ENCODE results near the gene RHBDL1.

The RHBDL1 gene

DNA sequence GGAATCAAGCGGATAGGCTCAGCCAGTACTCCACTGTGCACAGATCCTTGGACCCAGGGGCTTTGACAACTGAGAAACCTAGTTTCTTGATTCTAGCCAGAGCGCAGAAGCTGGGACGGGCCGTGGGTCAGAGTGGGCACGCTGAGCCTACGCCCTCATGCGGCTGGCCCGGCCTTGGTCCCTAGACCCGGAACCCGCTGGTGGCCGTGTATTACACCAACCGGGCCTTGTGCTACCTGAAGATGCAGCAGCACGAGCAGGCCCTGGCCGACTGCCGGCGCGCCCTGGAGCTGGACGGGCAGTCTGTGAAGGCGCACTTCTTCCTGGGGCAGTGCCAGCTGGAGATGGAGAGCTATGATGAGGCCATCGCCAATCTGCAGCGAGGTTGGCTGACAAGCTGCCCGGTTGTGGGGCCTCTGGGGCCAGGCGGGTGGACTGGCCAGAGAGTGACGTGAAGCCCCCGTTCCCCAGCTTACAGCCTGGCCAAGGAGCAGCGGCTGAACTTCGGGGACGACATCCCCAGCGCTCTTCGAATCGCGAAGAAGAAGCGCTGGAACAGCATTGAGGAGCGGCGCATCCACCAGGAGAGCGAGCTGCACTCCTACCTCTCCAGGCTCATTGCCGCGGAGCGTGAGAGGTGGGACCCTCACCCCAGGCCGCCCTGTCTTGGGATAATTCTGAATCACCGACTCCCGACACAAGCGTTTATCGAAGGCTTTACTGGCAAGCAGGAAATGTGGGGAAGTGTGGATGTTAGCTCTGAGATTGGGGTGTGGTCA is 5.7 kb downstream of the RHBDL1 start:
- Histone ChIP-seq H3K9me3 (ENCODE audit: control insufficient read depth, insufficient read depth, low read length) (no peaks in the 10 kb centered on the region), H3K4me1 (ENCODE audit: control insufficient read depth, insufficient read depth, low read length) (peaks cover 3% of the 10 kb centered on the region), H3K4me3 (ENCODE audit: low read depth, low read length) (peak overlapping the region; percentile 69), H3K9ac (ENCODE audit: low read depth, low read length) (peak overlapping the region; percentile 83), H3K36me3 (ENCODE audit: control insufficient read depth, insufficient read depth, low read length) (peaks cover 32% of the 10 kb centered on the region), H3K27me3 (ENCODE audit: control insufficient read depth, insufficient read depth, low read length) (no peaks in the 10 kb centered on the region)

DNA sequence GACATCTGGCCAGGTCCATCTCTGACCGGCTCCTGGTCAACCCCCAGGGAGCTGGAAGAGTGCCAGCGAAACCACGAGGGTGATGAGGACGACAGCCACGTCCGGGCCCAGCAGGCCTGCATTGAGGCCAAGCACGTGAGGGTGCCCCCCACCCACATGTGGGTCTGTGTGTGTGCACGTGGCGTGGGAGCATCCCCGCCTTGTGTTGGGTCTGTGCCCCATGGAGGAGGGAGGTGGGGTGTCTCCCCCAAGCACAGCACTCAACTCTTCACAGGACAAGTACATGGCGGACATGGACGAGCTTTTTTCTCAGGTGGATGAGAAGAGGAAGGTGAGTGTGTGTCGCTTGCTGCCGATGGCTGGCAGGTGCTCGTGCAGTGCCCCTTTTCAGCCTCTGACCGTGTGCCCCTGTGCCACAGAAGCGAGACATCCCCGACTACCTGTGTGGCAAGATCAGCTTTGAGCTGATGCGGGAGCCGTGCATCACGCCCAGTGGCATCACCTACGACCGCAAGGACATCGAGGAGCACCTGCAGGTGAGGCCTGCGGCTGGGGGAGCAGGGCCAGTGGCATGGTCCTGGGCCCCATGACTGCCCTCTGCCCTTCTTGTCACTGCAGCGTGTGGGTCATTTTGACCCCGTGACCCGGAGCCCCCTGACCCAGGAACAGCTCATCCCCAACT is 6.4 kb downstream of the RHBDL1 start:
- Histone ChIP-seq H3K4me1 (ENCODE audit: control insufficient read depth, insufficient read depth, low read length) (peaks cover 3% of the 10 kb centered on the region), H3K9me3 (ENCODE audit: control insufficient read depth, insufficient read depth, low read length) (no peaks in the 10 kb centered on the region), H3K36me3 (ENCODE audit: control insufficient read depth, insufficient read depth, low read length) (peaks cover 39% of the 10 kb centered on the region), H3K27me3 (ENCODE audit: control insufficient read depth, insufficient read depth, low read length) (no peaks in the 10 kb centered on the region), H3K9ac (ENCODE audit: low read depth, low read length) (no peak overlapping the region), H3K4me3 (ENCODE audit: low read depth, low read length) (peak overlapping the region; percentile 69)

GRCh38 chr16:682493-683395 is 7.3 kb downstream of the RHBDL1 start:
- Histone ChIP-seq H3K27me3 (ENCODE audit: control insufficient read depth, insufficient read depth, low read length) (no peaks in the 10 kb centered on the region), H3K4me3 (ENCODE audit: low read depth, low read length) (peak overlapping the region; percentile 75), H3K9ac (ENCODE audit: low read depth, low read length) (no peak overlapping the region), H3K9me3 (ENCODE audit: control insufficient read depth, insufficient read depth, low read length) (no peaks in the 10 kb centered on the region), H3K36me3 (ENCODE audit: control insufficient read depth, insufficient read depth, low read length) (peaks cover 39% of the 10 kb centered on the region), H3K4me1 (ENCODE audit: control insufficient read depth, insufficient read depth, low read length) (peaks cover 3% of the 10 kb centered on the region)

- Histone ChIP-seq H3K36me3 (ENCODE audit: control insufficient read depth, insufficient read depth, low read length) (peaks cover 39% of the 10 kb centered on the region), H3K9me3 (ENCODE audit: control insufficient read depth, insufficient read depth, low read length) (no peaks in the 10 kb centered on the region)
These were observed 8.1 kb downstream of the RHBDL1 start for GRCh38 chr16:683396-684070.

GRCh38 chr16:684071-684794 is 8.8 kb downstream of the RHBDL1 start, which contains the start of gene JMJD8:
TSS of gene JMJD8 (minus strand) at chr16:684334. CDS start at chr16:684319, 15 bp downstream.
- Histone ChIP-seq H3K4me1 (ENCODE audit: control insufficient read depth, insufficient read depth, low read length) (peaks cover 3% of the 10 kb centered on the region), H3K36me3 (ENCODE audit: control insufficient read depth, insufficient read depth, low read length) (peaks cover 39% of the 10 kb centered on the region), H3K9ac (ENCODE audit: low read depth, low read length) (peak within 1 kb of the TSS; percentile 70), H3K4me3 (ENCODE audit: low read depth, low read length) (peak within 1 kb of the TSS; percentile 75), H3K9me3 (ENCODE audit: control insufficient read depth, insufficient read depth, low read length) (no peaks in the 10 kb centered on the region), H3K27me3 (ENCODE audit: control insufficient read depth, insufficient read depth, low read length) (no peaks in the 10 kb centered on the region)

More at GRCh38 chr16:683396-684070, 8.1 kb downstream of the RHBDL1 start:
- peak overlapping the region; percentile 70 for H3K9ac ChIP-seq (ENCODE audit: low read depth, low read length)
- peaks cover 3% of the 10 kb centered on the region for H3K4me1 ChIP-seq (ENCODE audit: control insufficient read depth, insufficient read depth, low read length)
- peak overlapping the region; percentile 75 for H3K4me3 ChIP-seq (ENCODE audit: low read depth, low read length)
- H3K27me3 ChIP-seq (ENCODE audit: control insufficient read depth, insufficient read depth, low read length), result no peaks in the 10 kb centered on the region

DNA sequence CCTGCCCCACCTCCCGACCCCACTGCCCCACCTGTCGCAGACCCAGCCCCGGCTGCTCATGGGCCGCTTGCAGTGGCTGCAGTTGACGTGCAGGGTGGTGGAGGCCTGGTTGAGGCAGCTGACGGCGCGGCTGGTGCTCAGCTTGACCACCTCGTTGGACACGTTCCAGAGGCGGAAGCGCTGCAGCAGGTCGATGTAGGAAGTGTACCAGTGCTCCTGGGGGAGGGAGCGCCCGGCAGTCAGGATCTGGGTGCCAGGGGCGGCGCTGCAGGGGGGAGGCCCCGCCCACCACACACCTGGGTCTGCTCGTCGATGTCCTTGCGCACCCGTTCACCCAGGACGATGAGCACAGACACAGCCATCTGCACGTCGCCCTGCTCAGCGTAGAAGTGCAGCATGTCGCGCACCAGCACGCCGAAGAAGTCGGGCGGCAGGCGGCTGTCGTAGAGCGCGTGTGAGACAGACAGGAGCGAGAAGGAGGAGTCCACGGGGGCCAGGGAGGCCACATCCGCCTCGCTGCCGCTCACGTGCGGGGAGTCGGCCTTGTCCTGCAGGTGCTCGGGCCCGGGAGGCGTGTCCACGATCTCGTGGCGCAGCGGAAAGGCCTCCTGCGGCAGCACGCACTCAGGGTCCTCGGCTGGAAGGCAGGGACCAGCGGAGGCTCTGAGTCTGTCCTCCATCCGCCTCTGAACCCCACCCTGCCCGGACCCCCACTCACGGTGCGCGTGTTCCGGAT is 9.7 kb downstream of the RHBDL1 start:
- Histone ChIP-seq H3K4me3 (ENCODE audit: low read depth, low read length) (no peak overlapping the region), H3K36me3 (ENCODE audit: control insufficient read depth, insufficient read depth, low read length) (peaks cover 39% of the 10 kb centered on the region), H3K9me3 (ENCODE audit: control insufficient read depth, insufficient read depth, low read length) (no peaks in the 10 kb centered on the region), H3K27me3 (ENCODE audit: control insufficient read depth, insufficient read depth, low read length) (no peaks in the 10 kb centered on the region), H3K9ac (ENCODE audit: low read depth, low read length) (no peak overlapping the region), H3K4me1 (ENCODE audit: control insufficient read depth, insufficient read depth, low read length) (peaks cover 3% of the 10 kb centered on the region)

GRCh38 chr16:685967-686366 is 10.5 kb downstream of the RHBDL1 start:
- peaks cover 3% of the 10 kb centered on the region for H3K4me1 ChIP-seq (ENCODE audit: control insufficient read depth, insufficient read depth, low read length)
- H3K36me3 ChIP-seq (ENCODE audit: control insufficient read depth, insufficient read depth, low read length), result peaks cover 39% of the 10 kb centered on the region
- no peak overlapping the region for H3K4me3 ChIP-seq (ENCODE audit: low read depth, low read length)

GRCh38 chr16:686459-687260 is 11.2 kb downstream of the RHBDL1 start:
- Histone ChIP-seq H3K4me1 (ENCODE audit: control insufficient read depth, insufficient read depth, low read length) (peaks cover 3% of the 10 kb centered on the region), H3K36me3 (ENCODE audit: control insufficient read depth, insufficient read depth, low read length) (peaks cover 36% of the 10 kb centered on the region), H3K4me3 (ENCODE audit: low read depth, low read length) (no peak overlapping the region), H3K27me3 (ENCODE audit: control insufficient read depth, insufficient read depth, low read length) (peaks cover 4% of the 10 kb centered on the region), H3K9me3 (ENCODE audit: control insufficient read depth, insufficient read depth, low read length) (no peaks in the 10 kb centered on the region), H3K9ac (ENCODE audit: low read depth, low read length) (no peak overlapping the region)

More at GRCh38 chr16:685967-686366, 10.5 kb downstream of the RHBDL1 start:
- peaks cover under 1% of the 10 kb centered on the region for H3K27me3 ChIP-seq (ENCODE audit: control insufficient read depth, insufficient read depth, low read length)
- H3K9me3 ChIP-seq (ENCODE audit: control insufficient read depth, insufficient read depth, low read length), result no peaks in the 10 kb centered on the region
- no peak overlapping the region for H3K9ac ChIP-seq (ENCODE audit: low read depth, low read length)

GRCh38 chr16:687499-687898 is 12.0 kb downstream of the RHBDL1 start:
- no peak overlapping the region for H3K9ac ChIP-seq (ENCODE audit: low read depth, low read length)
- H3K27me3 ChIP-seq (ENCODE audit: control insufficient read depth, insufficient read depth, low read length), result peaks cover 12% of the 10 kb centered on the region
- peaks cover 3% of the 10 kb centered on the region for H3K4me1 ChIP-seq (ENCODE audit: control insufficient read depth, insufficient read depth, low read length)
- H3K9me3 ChIP-seq (ENCODE audit: control insufficient read depth, insufficient read depth, low read length), result no peaks in the 10 kb centered on the region
- H3K4me3 ChIP-seq (ENCODE audit: low read depth, low read length), result no peak overlapping the region
- peaks cover 28% of the 10 kb centered on the region for H3K36me3 ChIP-seq (ENCODE audit: control insufficient read depth, insufficient read depth, low read length)
